Body of pancreas (tissue), 4 donors: Measurements from ENCODE around the gene ZNF783. TPM values are rescaled to one million over a fixed set of nuclear protein-coding genes. Genes with fewer than 3 reads are reported as not detected.
"Not testable (repeated sequence)": the region's sequence is repeated elsewhere in the genome, so short reads cannot be mapped to it uniquely, and the experiment has no call there.

Experiments
- ATAC-seq: fragments of 150-250 bp; one replicate; pipeline ENCODE4 v1.9.1; 2016
- DNase-seq, 4 donors: peaks; one replicate each; pipeline ENCODE4 v3.0.0-alpha.2; 2019
- H3K27ac ChIP-seq, 4 donors: fragments of 200-600 bp; sonication (generic); 1 replicate in 3 of 4; 2 replicates in 1 of 4; pipeline versions ENCODE4 v1.5.1 to v1.6.1; 2016 to 2019; ENCODE audit warnings: mild to moderate bottlenecking in 1 of 4, mixed read lengths in 1 of 4, moderate library complexity in 1 of 4
- H3K27me3 ChIP-seq, 2 donors: fragments of 200-600 bp; sonication (generic); one replicate each; pipeline ENCODE4 v1.6.0; 2016; ENCODE audit warnings: mild to moderate bottlenecking in 1 of 2
- H3K36me3 ChIP-seq, 2 donors: fragments of 200-600 bp; sonication (generic); replicated peaks in 1 of 2; 2 replicates each; pipeline ENCODE4 v1.5.1; 2016; ENCODE audit warnings: low read depth in 2 of 2; ENCODE audit not compliant: insufficient read depth in 1 of 2
- H3K4me1 ChIP-seq: fragments of 200-600 bp; sonication (generic); one replicate; pipeline ENCODE4 v1.6.0; 2016
- H3K4me3 ChIP-seq, 2 donors: fragments of 200-600 bp; sonication (generic); 1 replicate in 1 of 2; 2 replicates in 1 of 2; pipeline ENCODE4 v1.5.1; 2016 to 2019
- H3K9me3 ChIP-seq, 3 donors: fragments of 200-600 bp; sonication (generic); 1 replicate in 2 of 3; 2 replicates in 1 of 3; pipeline ENCODE4 v1.5.1; 2016
- POLR2A ChIP-seq, 3 donors: fragments of 450-650 bp; IDR thresholded peaks; one replicate each; pipeline ENCODE4 v1.6.1; 2016; ENCODE audit warnings: antibody characterized with exemption in 3 of 3, mild to moderate bottlenecking in 2 of 3
- WGBS, 2 donors: methylation state at CpG; one replicate each; pipeline ENCODE4 v1.1.5; 2017; 5-methylcytosine and 5-hydroxymethylcytosine counted together
- intact Hi-C: fragments of 100-400 bp; cut with DNase I; formaldehyde crosslinking; loops from one replicate; pipeline ENCODE4 v1.15.1; 2023
- total RNA-seq, 2 donors: library from RNA; depleted of rRNA; stranded (reverse); fragments of >200 nt; gene quantifications; one replicate each; pipeline ENCODE4 v1.1.0, GENCODE V29; 2016
- TF ChIP-seq, protein P1 (sequence below), 7 experiments: fragments of 450-650 bp in 4 of 7; fragments of 200-600 bp in 3 of 7; sonication (generic) in 3 of 7; IDR thresholded peaks; one replicate each; pipeline ENCODE4 v1.5.1; 2016 to 2019; ENCODE audit warnings: antibody characterized with exemption in 7 of 7

The ZNF783 gene
- total RNA-seq, 2 donors from 2014 or later: 12.5 to 17.5 TPM

DNA sequence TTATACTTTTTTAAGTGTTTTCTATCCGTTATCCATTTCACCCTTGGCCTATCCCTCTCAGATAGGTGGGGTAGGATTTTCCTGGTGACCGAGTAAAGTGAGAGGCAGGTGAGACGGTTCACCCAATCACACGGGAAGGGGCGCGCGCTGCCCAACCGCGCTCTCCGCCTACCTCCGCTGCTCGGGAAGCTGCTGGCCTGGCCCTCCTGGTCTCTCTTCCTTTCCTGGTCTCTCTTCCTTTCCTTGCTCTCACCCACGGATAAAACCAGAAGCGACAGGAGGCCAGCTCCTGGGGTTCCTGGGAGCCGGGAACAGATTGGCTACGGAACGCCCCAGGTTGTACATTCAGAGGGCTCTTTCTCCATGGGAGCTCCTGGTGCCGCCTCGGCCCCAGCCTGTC lies 36.9 kb upstream of the ZNF783 start:
- WGBS, 2 donors: 94% methylated on average over 13 to 19 of the region's 19 CpGs
- H3K36me3 ChIP-seq: peaks cover 4% of the 10 kb centered on the region in 2 donors
- no peaks in the 10 kb centered on the region for H3K4me1 ChIP-seq
- TF ChIP-seq, protein P1, sequence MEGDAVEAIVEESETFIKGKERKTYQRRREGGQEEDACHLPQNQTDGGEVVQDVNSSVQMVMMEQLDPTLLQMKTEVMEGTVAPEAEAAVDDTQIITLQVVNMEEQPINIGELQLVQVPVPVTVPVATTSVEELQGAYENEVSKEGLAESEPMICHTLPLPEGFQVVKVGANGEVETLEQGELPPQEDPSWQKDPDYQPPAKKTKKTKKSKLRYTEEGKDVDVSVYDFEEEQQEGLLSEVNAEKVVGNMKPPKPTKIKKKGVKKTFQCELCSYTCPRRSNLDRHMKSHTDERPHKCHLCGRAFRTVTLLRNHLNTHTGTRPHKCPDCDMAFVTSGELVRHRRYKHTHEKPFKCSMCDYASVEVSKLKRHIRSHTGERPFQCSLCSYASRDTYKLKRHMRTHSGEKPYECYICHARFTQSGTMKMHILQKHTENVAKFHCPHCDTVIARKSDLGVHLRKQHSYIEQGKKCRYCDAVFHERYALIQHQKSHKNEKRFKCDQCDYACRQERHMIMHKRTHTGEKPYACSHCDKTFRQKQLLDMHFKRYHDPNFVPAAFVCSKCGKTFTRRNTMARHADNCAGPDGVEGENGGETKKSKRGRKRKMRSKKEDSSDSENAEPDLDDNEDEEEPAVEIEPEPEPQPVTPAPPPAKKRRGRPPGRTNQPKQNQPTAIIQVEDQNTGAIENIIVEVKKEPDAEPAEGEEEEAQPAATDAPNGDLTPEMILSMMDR (IDR thresholded peaks at IDR 0.05): no peak
- no peak for TF ChIP-seq POLR2A (IDR thresholded peaks at IDR 0.05)
- intact Hi-C loops: no loop called here
- no peaks in the 10 kb centered on the region for H3K9me3 ChIP-seq
- DNase-seq (no peak), ATAC-seq (no peak)
- H3K4me3 ChIP-seq: no peak overlapping the region
- H3K27ac ChIP-seq: no peak overlapping the region
- H3K27me3 ChIP-seq: no peaks in the 10 kb centered on the region

DNA sequence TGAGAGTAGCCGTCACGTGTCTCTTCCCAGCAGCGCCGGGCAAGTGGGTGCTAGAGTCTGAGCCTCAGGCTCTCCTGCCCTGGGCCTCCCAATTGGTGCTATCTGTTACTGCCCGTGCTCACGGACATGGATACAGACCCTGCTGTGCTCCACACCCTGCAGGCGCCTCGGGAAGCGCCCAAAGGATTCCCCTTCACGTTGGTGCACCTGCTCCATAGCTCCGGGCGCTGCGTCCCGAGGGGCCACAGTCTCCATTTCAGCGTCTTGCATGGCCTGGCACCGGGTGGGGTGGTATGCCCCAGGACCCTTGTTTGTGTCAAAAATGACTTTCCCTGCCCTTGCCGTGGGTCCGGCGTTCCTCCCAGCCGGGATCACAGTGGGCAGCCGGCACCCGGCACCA lies 36.3 kb upstream of the ZNF783 start:
- intact Hi-C loops: no loop called here
- Histone ChIP-seq H3K27ac (no peak overlapping the region), H3K36me3 (peaks cover 4% of the 10 kb centered on the region in 2 donors), H3K4me3 (no peak overlapping the region), H3K27me3 (no peaks in the 10 kb centered on the region), H3K4me1 (no peaks in the 10 kb centered on the region), H3K9me3 (no peaks in the 10 kb centered on the region)
- DNase-seq (no peak), ATAC-seq (no peak)
- TF ChIP-seq, protein P1 (IDR thresholded peaks at IDR 0.05): no peak
- no peak for TF ChIP-seq POLR2A (IDR thresholded peaks at IDR 0.05)
- 94 to 96% methylated on average over 4 to 22 of the region's 22 CpGs for WGBS, 2 donors

DNA sequence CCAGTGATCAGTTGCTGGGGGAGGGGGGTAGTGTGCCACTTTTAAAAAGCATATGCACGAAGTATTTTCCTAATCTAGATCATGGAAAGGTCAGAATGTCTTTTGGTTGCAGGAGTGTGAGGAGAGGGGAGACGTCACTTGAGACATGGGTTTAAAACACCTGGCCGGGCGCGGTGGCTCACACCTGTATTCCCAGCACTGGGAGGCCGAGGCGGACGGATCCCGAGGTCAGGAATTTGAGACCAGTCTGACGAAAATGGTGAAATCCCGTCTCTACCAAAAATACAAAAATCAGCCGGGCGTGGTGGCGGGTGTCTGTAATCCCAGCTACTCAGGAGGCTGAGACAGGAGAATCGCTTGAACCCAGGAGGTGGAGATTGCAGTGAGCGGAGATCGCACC lies 35.6 kb upstream of the ZNF783 start:
- H3K27ac ChIP-seq, H3K27me3 ChIP-seq, intact Hi-C loops, ATAC-seq, H3K9me3 ChIP-seq, H3K36me3 ChIP-seq, DNase-seq, H3K4me1 ChIP-seq, H3K4me3 ChIP-seq: not testable (repeated sequence)
- 90 to 93% methylated on average over 13 to 17 of the region's 17 CpGs for WGBS, 2 donors

DNA sequence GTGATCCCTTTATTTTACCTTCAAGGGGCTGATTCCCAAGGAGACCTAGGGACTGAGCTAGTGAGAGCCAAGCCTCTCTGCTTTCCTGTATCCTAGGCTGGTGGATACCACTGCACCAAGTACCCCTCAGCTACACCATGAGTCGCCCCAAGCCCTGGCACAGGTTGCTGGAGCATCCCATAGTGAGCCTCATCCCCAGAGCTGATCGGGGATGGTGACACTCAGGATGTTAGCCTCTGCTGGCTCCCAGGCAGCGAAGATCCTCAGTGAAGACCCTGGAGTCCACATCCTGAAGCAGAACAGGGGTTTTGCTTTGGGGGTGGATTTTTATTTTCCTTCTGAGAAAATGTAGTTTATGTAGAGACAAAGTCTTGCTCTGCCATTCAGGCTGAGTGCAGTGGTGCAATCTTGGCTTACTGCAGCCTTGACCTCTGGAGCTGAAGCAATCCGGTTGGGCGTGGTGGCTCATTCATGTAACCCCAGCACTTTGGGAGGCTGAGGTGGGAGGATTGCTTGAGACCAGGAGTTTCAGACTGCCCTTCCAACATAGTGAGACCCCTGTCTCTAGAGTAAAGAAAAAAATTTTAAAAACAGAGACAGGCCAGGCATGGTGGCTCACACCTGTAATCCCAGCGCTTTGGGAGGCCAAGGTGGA lies 35.0 kb upstream of the ZNF783 start:
- intact Hi-C loops: no loop called here
- no peak for TF ChIP-seq POLR2A (IDR thresholded peaks at IDR 0.05)
- TF ChIP-seq, protein P1 (IDR thresholded peaks at IDR 0.05): no peak
- Histone ChIP-seq H3K9me3 (no peaks in the 10 kb centered on the region), H3K4me1 (no peaks in the 10 kb centered on the region), H3K27me3 (no peaks in the 10 kb centered on the region), H3K4me3 (no peak overlapping the region), H3K36me3 (peaks cover 0 to 4% of the 10 kb centered on the region in 2 donors), H3K27ac (no peak overlapping the region)
- DNase-seq (no peak), ATAC-seq (no peak)
- WGBS, 2 donors: 71 to 78% methylated on average over 5 to 6 of the region's 6 CpGs

DNA sequence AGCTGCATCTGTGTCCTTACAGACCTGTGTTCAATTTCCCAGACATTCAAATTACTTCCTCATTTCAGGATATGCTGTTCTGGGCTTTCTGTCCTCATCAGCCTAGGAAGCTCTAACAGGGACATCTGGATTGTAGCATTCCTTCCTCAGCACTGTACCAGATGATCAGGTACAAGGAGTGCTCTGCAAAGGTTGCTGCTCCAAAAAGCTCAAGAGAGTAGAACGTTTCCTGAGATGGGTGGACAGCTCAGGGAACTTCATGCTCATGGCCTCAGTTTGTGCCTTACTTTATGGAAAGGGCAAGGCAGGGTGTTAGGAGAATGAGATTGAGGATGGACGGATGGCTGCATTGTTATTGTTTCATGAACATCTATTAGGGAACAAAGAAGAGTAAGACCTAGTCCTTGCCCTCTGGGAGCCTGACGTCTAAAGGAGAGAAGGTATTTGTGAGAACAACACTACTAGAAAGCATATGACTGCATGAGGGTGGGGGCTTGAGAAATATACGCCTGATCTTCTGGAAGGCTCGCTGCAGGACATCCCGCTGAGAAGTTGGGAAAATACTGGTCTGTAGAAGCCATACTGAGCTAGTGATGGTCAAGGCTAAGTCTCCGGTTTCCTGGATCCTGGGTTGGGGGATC lies 33.0 kb upstream of the ZNF783 start:
- TF ChIP-seq, protein P1 (IDR thresholded peaks at IDR 0.05): no peak
- TF ChIP-seq POLR2A (IDR thresholded peaks at IDR 0.05): no peak
- H3K9me3 ChIP-seq: no peaks in the 10 kb centered on the region
- ATAC-seq: no peak

More for the DNA sequence above, 33.0 kb upstream of the ZNF783 start:
- intact Hi-C loops: no loop called here
- Histone ChIP-seq H3K4me1 (no peaks in the 10 kb centered on the region), H3K36me3 (peaks cover 0 to 4% of the 10 kb centered on the region in 2 donors), H3K27ac (no peak overlapping the region), H3K4me3 (no peak overlapping the region), H3K27me3 (peaks cover 0 to 5% of the 10 kb centered on the region in 2 donors)
- no peak for DNase-seq
- WGBS, 2 donors: 52 to 53% methylated on average over 7 of the region's 7 CpGs
